ENCODE results near the gene VPS50.

The VPS50 gene

GRCh38 chr7:93231799-93232672, at the start of gene VPS50:
VPS50 (plus strand) TSS chr7:93232366; CDS start chr7:93232468, 102 bp downstream.
- peak; percentile 77 for DNase-seq

- no peak for DNase-seq
Observed at GRCh38 chr7:93185303-93186027, 46.7 kb upstream of the VPS50 start.

GRCh38 chr7:93188870-93189634, 43.1 kb upstream of the VPS50 start:
- no peak for DNase-seq

GRCh38 chr7:93194386-93194785, 37.8 kb upstream of the VPS50 start:
- no peak for DNase-seq

- DNase-seq = no peak
Observed at GRCh38 chr7:93196336-93196735, 35.8 kb upstream of the VPS50 start.

GRCh38 chr7:93198472-93198871, 33.7 kb upstream of the VPS50 start:
- no peak for DNase-seq

GRCh38 chr7:93202594-93203250, 29.4 kb upstream of the VPS50 start:
- no peak for DNase-seq

- no peak for DNase-seq
Observed at GRCh38 chr7:93203496-93203895, 28.7 kb upstream of the VPS50 start.

GRCh38 chr7:93205046-93205445, 27.1 kb upstream of the VPS50 start:
- no peak for DNase-seq

GRCh38 chr7:93211228-93211818, 20.8 kb upstream of the VPS50 start:
- no peak for DNase-seq

- no peak for DNase-seq
Observed at GRCh38 chr7:93212881-93213280, 19.3 kb upstream of the VPS50 start.

GRCh38 chr7:93218997-93219827, 13.0 kb upstream of the VPS50 start:
- no peak for DNase-seq

GRCh38 chr7:93219868-93220267, 12.3 kb upstream of the VPS50 start:
- DNase-seq = no peak

- DNase-seq = no peak
Observed at GRCh38 chr7:93226310-93226709, 5.9 kb upstream of the VPS50 start, which contains the start of gene HEPACAM2. HEPACAM2 (minus strand) TSS chr7:93226469.

GRCh38 chr7:93228302-93228701, 3.9 kb upstream of the VPS50 start:
- no peak for DNase-seq

GRCh38 chr7:93231259-93231658, 907 bp upstream of the VPS50 start:
- DNase-seq = no peak

- no peak for DNase-seq
Observed at GRCh38 chr7:93232673-93233018, 480 bp downstream of the VPS50 start.

GRCh38 chr7:93235541-93235940, 3.4 kb downstream of the VPS50 start:
- no peak for DNase-seq

GRCh38 chr7:93238131-93238530, 6.0 kb downstream of the VPS50 start:
- DNase-seq = no peak

GRCh38 chr7:93238748-93239147, 6.6 kb downstream of the VPS50 start:
- no peak for DNase-seq

- no peak for DNase-seq
Observed at GRCh38 chr7:93239824-93240223, 7.7 kb downstream of the VPS50 start.

- DNase-seq = no peak
Observed at GRCh38 chr7:93242106-93242505, 9.9 kb downstream of the VPS50 start.
